Uterus (tissue), 2 donors: ENCODE data around the gene GLRX.

Experiments used
- POLR2A ChIP-seq, 2 donors: fragments of 450-650 bp; IDR thresholded peaks; one replicate each; pipeline ENCODE4 v1.6.1; 2016; ENCODE audit warnings: antibody characterized with exemption in 2 of 2, mild to moderate bottlenecking in 1 of 2, moderate library complexity in 1 of 2
- TF ChIP-seq, protein P1 (sequence below), 4 experiments: fragments of 200-600 bp in 2 of 4; fragments of 450-650 bp in 2 of 4; sonication (generic) in 2 of 4; IDR thresholded peaks; one replicate each; pipeline ENCODE4 v1.5.1; 2016 to 2019; ENCODE audit warnings: antibody characterized with exemption in 4 of 4, mild to moderate bottlenecking in 2 of 4, moderate library complexity in 1 of 4

DNA sequence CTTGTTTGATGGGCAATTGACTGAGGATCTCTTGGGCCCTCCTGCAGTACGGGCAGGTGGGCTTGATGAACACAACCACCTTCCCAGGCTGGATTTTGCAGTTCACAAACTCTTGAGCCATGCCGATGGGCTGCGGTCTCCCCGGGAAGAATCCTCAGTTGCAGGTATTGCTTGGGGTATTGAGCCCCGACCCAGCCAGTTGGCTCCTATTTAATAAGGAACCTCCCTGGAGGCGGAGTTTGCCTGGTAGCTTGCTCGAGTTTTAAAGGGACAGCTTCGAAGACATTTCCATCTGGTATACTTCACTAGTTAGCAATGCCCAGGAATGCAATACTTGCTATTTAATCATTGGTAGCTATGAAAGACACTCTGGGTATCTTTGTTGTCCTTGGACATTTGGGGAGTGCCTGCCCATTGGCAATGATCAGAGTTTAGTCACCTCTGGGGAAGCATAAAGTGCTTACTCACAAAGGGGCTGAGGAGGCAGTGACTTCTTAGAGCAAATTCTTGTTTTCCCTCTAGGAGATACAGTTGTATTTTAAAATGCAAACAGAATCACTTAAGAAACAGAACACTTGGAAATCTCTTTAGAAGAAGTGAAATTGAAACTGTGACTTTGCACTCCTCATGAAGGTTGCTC is at the start of gene GLRX:
- TF ChIP-seq, protein P1, sequence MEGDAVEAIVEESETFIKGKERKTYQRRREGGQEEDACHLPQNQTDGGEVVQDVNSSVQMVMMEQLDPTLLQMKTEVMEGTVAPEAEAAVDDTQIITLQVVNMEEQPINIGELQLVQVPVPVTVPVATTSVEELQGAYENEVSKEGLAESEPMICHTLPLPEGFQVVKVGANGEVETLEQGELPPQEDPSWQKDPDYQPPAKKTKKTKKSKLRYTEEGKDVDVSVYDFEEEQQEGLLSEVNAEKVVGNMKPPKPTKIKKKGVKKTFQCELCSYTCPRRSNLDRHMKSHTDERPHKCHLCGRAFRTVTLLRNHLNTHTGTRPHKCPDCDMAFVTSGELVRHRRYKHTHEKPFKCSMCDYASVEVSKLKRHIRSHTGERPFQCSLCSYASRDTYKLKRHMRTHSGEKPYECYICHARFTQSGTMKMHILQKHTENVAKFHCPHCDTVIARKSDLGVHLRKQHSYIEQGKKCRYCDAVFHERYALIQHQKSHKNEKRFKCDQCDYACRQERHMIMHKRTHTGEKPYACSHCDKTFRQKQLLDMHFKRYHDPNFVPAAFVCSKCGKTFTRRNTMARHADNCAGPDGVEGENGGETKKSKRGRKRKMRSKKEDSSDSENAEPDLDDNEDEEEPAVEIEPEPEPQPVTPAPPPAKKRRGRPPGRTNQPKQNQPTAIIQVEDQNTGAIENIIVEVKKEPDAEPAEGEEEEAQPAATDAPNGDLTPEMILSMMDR (IDR thresholded peaks at IDR 0.05): no peak
- TF ChIP-seq POLR2A (IDR thresholded peaks at IDR 0.05): peak in 1 of 2 donors; percentile 24
